Astrocyte (in vitro differentiated cells and primary cell): ENCODE measurements around the gene VAC14. TPM values are rescaled to one million over a fixed set of nuclear protein-coding genes. Genes with fewer than 3 reads are reported as not detected.

Experiments used
- DNase-seq: peaks from one replicate; pipeline ENCODE4 v3.0.0-alpha.2; 2010; ENCODE audit warnings: low read depth
- FAIRE-seq: peaks from 2 replicates; lab custom pipeline; 2011; peaks lifted over from hg19 to GRCh38; lab: Jason Lieb, UNC
- H2AFZ ChIP-seq: 2 replicates; pipeline ENCODE4 v1.6.0; 2012; ENCODE audit warnings: low read depth, low read length, inconsistent platforms
- H3K27ac ChIP-seq: 2 replicates; pipeline ENCODE4 v1.5.1; 2011; ENCODE audit warnings: low read depth, low read length, inconsistent platforms
- H3K27me3 ChIP-seq: 2 replicates; pipeline ENCODE4 v1.6.0; 2011; ENCODE audit warnings: low read length, inconsistent platforms; ENCODE audit not compliant: insufficient read depth
- H3K36me3 ChIP-seq: 2 replicates; pipeline ENCODE4 v1.5.1; 2011; ENCODE audit warnings: low read length, inconsistent platforms; ENCODE audit not compliant: insufficient read depth
- H3K4me1 ChIP-seq: 2 replicates; pipeline ENCODE4 v1.5.1; 2011; ENCODE audit warnings: low read length, inconsistent platforms; ENCODE audit not compliant: insufficient read depth
- H3K4me2 ChIP-seq: 2 replicates; pipeline ENCODE4 v1.6.0; 2012; ENCODE audit warnings: low read length, inconsistent platforms
- H3K4me3 ChIP-seq: 2 replicates; pipeline ENCODE4 v1.5.1; 2011; ENCODE audit warnings: low read depth, mild to moderate bottlenecking, low read length, inconsistent platforms; ENCODE audit not compliant: insufficient read depth
- H3K79me2 ChIP-seq: 2 replicates; pipeline ENCODE4 v1.6.0; 2012; ENCODE audit warnings: mild to moderate bottlenecking, low read length, inconsistent platforms; ENCODE audit not compliant: insufficient read depth
- H3K9ac ChIP-seq: 2 replicates; pipeline ENCODE4 v1.6.0; 2012; ENCODE audit warnings: mild to moderate bottlenecking, low read length, inconsistent platforms
- H3K9me3 ChIP-seq: 2 replicates; pipeline ENCODE4 v1.5.1; 2012; ENCODE audit warnings: low read depth, mild to moderate bottlenecking, low read length, inconsistent platforms; ENCODE audit not compliant: insufficient read depth
- H4K20me1 ChIP-seq: 2 replicates; pipeline ENCODE4 v1.6.0; 2012; ENCODE audit warnings: low read length, inconsistent platforms; ENCODE audit not compliant: insufficient read depth
- H3K27ac Mint-ChIP-seq: one replicate; pipeline ENCODE4 v1.8.0; 2021; ENCODE audit warnings: mild to moderate bottlenecking, mixed read lengths; ENCODE audit not compliant: unreplicated experiment
- H3K27me3 Mint-ChIP-seq: one replicate; pipeline ENCODE4 v1.8.0; 2021; ENCODE audit warnings: low read depth, mixed read lengths; ENCODE audit not compliant: unreplicated experiment
- H3K36me3 Mint-ChIP-seq: one replicate; pipeline ENCODE4 v1.8.0; 2021; ENCODE audit warnings: low read depth, mixed read lengths; ENCODE audit not compliant: unreplicated experiment
- H3K4me1 Mint-ChIP-seq: one replicate; pipeline ENCODE4 v1.8.0; 2021; ENCODE audit warnings: low read depth, mixed read lengths; ENCODE audit not compliant: unreplicated experiment
- H3K4me3 Mint-ChIP-seq: one replicate; pipeline ENCODE4 v1.8.0; 2021; ENCODE audit warnings: mild to moderate bottlenecking, moderate library complexity, mixed read lengths; ENCODE audit not compliant: unreplicated experiment
- H3K9me3 Mint-ChIP-seq: one replicate; pipeline ENCODE4 v1.8.0; 2021; ENCODE audit warnings: mild to moderate bottlenecking, mixed read lengths; ENCODE audit not compliant: unreplicated experiment
- CTCF ChIP-seq: IDR thresholded peaks from 2 replicates; pipeline ENCODE4 v1.5.1; 2011; ENCODE audit warnings: low read depth, mild to moderate bottlenecking, inconsistent platforms, low read length, moderate library complexity; ENCODE audit not compliant: insufficient read depth
- EZH2 ChIP-seq: IDR thresholded peaks from 2 replicates; pipeline ENCODE4 v1.6.1; 2012; ENCODE audit warnings: mild to moderate bottlenecking, low read length, inconsistent platforms; ENCODE audit not compliant: insufficient read depth
- total RNA-seq: library from RNA; stranded (reverse); gene quantifications from 2 replicates; pipeline ENCODE4 v1.2.1, GENCODE V29; 2021

The VAC14 gene
- total RNA-seq, 1 donor from 2014 or later = 27.8 TPM

GRCh38 chr16:70683146-70683944 is 117.6 kb downstream of the VAC14 start:
- no peak overlapping the region for H3K27ac Mint-ChIP-seq
- H3K36me3 Mint-ChIP-seq = peaks cover 4% of the 10 kb centered on the region
- DNase-seq (no peak), FAIRE-seq (no peak)
- Histone ChIP-seq H3K36me3 (no peaks in the 10 kb centered on the region), H4K20me1 (peaks cover 50% of the 10 kb centered on the region), H3K9ac (peak overlapping the region; percentile 83), H3K27ac (no peak overlapping the region), H3K4me2 (peak overlapping the region; percentile 87), H3K27me3 (no peaks in the 10 kb centered on the region), H3K79me2 (peaks cover 59% of the 10 kb centered on the region), H2AFZ (no peak overlapping the region), H3K9me3 (no peaks in the 10 kb centered on the region), H3K4me3 (no peak overlapping the region), H3K4me1 (peaks cover 30% of the 10 kb centered on the region)
- H3K27me3 Mint-ChIP-seq = no peaks in the 10 kb centered on the region
- no peak for TF ChIP-seq EZH2
- TF ChIP-seq CTCF = no peak
- H3K4me3 Mint-ChIP-seq = no peak overlapping the region
- H3K9me3 Mint-ChIP-seq = no peaks in the 10 kb centered on the region
- peaks cover 10% of the 10 kb centered on the region for H3K4me1 Mint-ChIP-seq

- Mint-ChIP-seq H3K27me3 (no peaks in the 10 kb centered on the region), H3K4me1 (peaks cover 6% of the 10 kb centered on the region), H3K36me3 (peaks cover 4% of the 10 kb centered on the region), H3K4me3 (peak overlapping the region; percentile 62), H3K9me3 (no peaks in the 10 kb centered on the region), H3K27ac (no peak overlapping the region)
- no peak overlapping the region for H3K9ac ChIP-seq
- H3K27me3 ChIP-seq = no peaks in the 10 kb centered on the region
- no peaks in the 10 kb centered on the region for H3K9me3 ChIP-seq
- FAIRE-seq (no peak), DNase-seq (no peak)
- no peak for TF ChIP-seq EZH2
- no peak for TF ChIP-seq CTCF
- no peak overlapping the region for H3K27ac ChIP-seq
- peaks cover 50% of the 10 kb centered on the region for H4K20me1 ChIP-seq
- H3K79me2 ChIP-seq = peaks cover 59% of the 10 kb centered on the region
- H3K4me1 ChIP-seq = peaks cover 25% of the 10 kb centered on the region
- H3K36me3 ChIP-seq = no peaks in the 10 kb centered on the region
- H3K4me2 ChIP-seq = peak overlapping the region; percentile 2
- H3K4me3 ChIP-seq = no peak overlapping the region
- no peak overlapping the region for H2AFZ ChIP-seq
Measured at GRCh38 chr16:70682239-70683145, 118.5 kb downstream of the VAC14 start.
